Activated CD4-positive, alpha-beta memory T cell treated with anti-CD3 and anti-CD28 coated beads, Interleukin-2, amount 10 ng/mL, durations not matched to agents 7 days and 5 days (primary cell): ENCODE results near the gene NEUROD4. TPM values are rescaled to one million over a fixed set of nuclear protein-coding genes. Genes with fewer than 3 reads are reported as not detected.
A peak's percentile ranks its signal among the peaks of the same experiment; 100 is the strongest.

ENCODE experiments used
- CTCF ChIA-PET: fragments of 350-600 bp; sonication (Branson Sonifier 250); formaldehyde crosslinking; loops from one replicate; lab custom pipeline; 2021; ENCODE audit warnings: antibody characterized with exemption, inconsistent platforms; lab: Charles Lee
- POLR2A ChIA-PET: fragments of 350-600 bp; sonication (Branson Sonifier 250); formaldehyde crosslinking; loops from one replicate; lab custom pipeline; 2021; ENCODE audit warnings: antibody characterized with exemption; lab: Charles Lee
- DNase-seq: peaks from one replicate; pipeline ENCODE4 v3.0.0-alpha.2; 2020
- H3K27ac Mint-ChIP-seq: one replicate; pipeline ENCODE4 v1.8.0; 2021; ENCODE audit warnings: mild to moderate bottlenecking, mixed read lengths
- H3K27me3 Mint-ChIP-seq: one replicate; pipeline ENCODE4 v1.8.0; 2021; ENCODE audit warnings: mixed read lengths
- H3K36me3 Mint-ChIP-seq: one replicate; pipeline ENCODE4 v1.8.0; 2021; ENCODE audit warnings: low read depth, mixed read lengths
- H3K4me1 Mint-ChIP-seq: one replicate; pipeline ENCODE4 v1.8.0; 2021; ENCODE audit warnings: mixed read lengths
- H3K4me3 Mint-ChIP-seq: one replicate; pipeline ENCODE4 v1.8.0; 2021; ENCODE audit warnings: mild to moderate bottlenecking, mixed read lengths
- H3K9me3 Mint-ChIP-seq: one replicate; pipeline ENCODE4 v1.8.0; 2021; ENCODE audit warnings: mixed read lengths
- total RNA-seq, 2 experiments: library from RNA; stranded (reverse); gene quantifications; one replicate each; pipeline ENCODE4 v1.2.3, GENCODE V29; 2021

NEUROD4 gene, protein sequence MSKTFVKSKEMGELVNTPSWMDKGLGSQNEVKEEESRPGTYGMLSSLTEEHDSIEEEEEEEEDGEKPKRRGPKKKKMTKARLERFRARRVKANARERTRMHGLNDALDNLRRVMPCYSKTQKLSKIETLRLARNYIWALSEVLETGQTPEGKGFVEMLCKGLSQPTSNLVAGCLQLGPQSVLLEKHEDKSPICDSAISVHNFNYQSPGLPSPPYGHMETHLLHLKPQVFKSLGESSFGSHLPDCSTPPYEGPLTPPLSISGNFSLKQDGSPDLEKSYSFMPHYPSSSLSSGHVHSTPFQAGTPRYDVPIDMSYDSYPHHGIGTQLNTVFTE
- not detected for total RNA-seq

DNA sequence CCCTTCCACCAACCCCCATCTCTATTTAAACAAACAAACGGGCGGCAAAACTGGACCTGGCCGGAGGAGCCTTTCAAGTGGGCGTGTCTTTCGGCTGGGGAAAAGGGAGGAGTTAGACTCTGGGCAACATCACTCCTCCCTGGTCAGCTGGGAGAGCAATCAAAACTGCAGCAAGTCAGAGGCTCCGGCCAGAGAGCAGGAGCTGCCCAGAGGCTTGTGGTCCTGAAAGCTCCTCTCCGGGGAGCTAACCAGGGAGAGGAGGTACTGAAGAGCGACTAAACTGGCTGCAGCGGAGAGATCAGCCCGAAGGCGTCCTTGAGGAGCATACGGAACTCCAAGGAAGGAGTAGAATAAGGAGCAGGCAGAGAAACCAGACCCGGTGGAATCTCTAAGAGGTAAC is at the start of gene NEUROD4:
NEUROD4 (plus strand) TSS at position 191 of the 400 bp plus-strand sequence. CDS start 6,466 bp downstream, outside the sequence.
- Mint-ChIP-seq H3K27me3 (peaks cover 42% of the 10 kb centered on the region), H3K4me1 (no peaks in the 10 kb centered on the region), H3K9me3 (no peaks in the 10 kb centered on the region), H3K27ac (no peak within 1 kb of the TSS), H3K36me3 (no peaks in the 10 kb centered on the region), H3K4me3 (no peak within 1 kb of the TSS)
- peak; percentile 17 for DNase-seq
- POLR2A ChIA-PET: interaction anchor here (1.9 kb wide), 1 partner anchor 27 kb away, joined by 3 read pairs; no protein-coding TSS in a partner anchor
- CTCF ChIA-PET: no interaction called here

DNA sequence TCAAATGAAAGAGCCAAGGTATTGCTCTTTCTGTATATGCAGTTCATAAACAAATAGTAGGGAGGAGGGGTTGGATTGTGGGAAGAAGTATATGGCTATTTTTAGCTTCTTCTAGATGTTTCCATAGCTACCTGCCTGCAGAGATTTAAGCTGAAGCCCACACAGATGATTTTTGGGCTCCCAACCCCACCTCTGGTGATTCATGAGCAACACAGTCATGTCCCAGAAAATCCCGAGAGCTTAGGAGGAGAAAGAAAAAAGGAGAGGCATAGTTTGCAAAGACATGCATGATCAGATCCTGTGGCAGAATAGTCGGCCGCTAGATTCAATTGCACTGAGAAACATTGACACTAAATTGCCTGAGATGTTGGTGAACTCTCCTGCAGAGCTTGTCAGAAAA is 49.0 kb upstream of the NEUROD4 start:
- H3K27ac Mint-ChIP-seq: no peak overlapping the region
- no peaks in the 10 kb centered on the region for H3K27me3 Mint-ChIP-seq
- H3K36me3 Mint-ChIP-seq: peaks cover 80% of the 10 kb centered on the region
- no peak for DNase-seq
- ChIA-PET POLR2A (interaction anchor here (1.1 to 10.5 kb wide), 4 partner anchors 9 to 26 kb away, joined by 3 to 78 read pairs (median 15); partner anchors contain the start of gene TESPA1), CTCF (interaction anchor here (1.5 to 1.8 kb wide), 3 partner anchors 11 to 101 kb away, joined by 5 to 7 read pairs (median 5); no protein-coding TSS in a partner anchor)
- H3K4me1 Mint-ChIP-seq: peaks cover 63% of the 10 kb centered on the region
- no peaks in the 10 kb centered on the region for H3K9me3 Mint-ChIP-seq
- H3K4me3 Mint-ChIP-seq: no peak overlapping the region

DNA sequence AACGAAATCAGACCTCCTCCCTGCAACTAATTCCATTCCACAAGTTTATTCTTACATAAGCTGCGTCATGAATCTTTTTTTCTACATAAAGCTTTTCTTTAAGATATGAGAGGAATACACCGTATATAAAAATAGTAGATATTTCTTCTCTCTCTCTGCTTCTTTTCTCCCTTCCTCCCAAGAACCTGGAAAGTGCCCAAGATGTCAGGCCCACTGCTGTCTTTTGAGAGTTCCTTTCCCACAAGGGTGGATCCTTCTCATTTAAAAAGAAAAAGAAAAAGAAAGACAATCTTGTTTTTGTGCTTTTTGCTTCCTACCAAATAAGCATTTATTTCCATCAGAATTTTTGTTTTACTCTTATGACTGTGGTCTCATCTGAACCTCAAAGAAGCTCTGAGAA is 46.2 kb upstream of the NEUROD4 start:
- no peaks in the 10 kb centered on the region for H3K27me3 Mint-ChIP-seq
- no peak for DNase-seq
- ChIA-PET POLR2A (interaction anchor here (0.8 to 10.5 kb wide), 3 partner anchors 8 to 19 kb away, joined by 3 to 78 read pairs (median 3); partner anchors contain the start of gene TESPA1), CTCF (interaction anchor here (0.6 to 5.7 kb wide), 8 partner anchors 8 to 256 kb away, joined by 3 to 40 read pairs (median 3); no protein-coding TSS in a partner anchor)
- H3K4me3 Mint-ChIP-seq: no peak overlapping the region
- peaks cover 73% of the 10 kb centered on the region for H3K4me1 Mint-ChIP-seq
- H3K27ac Mint-ChIP-seq: no peak overlapping the region
- H3K36me3 Mint-ChIP-seq: peaks cover 78% of the 10 kb centered on the region
- no peaks in the 10 kb centered on the region for H3K9me3 Mint-ChIP-seq

DNA sequence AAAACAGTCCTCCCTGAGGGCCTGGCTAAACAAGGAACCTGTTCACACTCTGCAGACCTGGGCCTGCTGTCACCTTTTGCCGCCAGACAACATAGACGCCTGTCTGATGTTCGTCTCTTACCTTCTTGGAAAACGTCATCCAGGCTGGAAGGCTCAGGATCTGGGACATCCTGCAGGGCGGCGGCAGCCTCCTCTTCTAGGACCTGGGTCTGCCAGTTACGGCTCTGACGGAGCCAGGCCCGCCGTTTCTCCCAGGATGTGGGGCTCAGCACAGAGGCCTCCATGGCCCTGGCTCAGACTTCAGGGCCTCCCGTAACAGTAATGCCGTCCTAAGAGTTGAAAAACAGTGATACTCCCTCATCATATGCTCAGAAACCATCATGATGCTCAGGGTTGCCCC is 45.5 kb upstream of the NEUROD4 start:
- Mint-ChIP-seq H3K27ac (no peak overlapping the region), H3K4me3 (no peak overlapping the region), H3K27me3 (no peaks in the 10 kb centered on the region), H3K4me1 (peaks cover 78% of the 10 kb centered on the region), H3K36me3 (peaks cover 84% of the 10 kb centered on the region), H3K9me3 (no peaks in the 10 kb centered on the region)
- CTCF ChIA-PET: interaction anchor here (0.9 to 5.7 kb wide), 5 partner anchors 8 to 225 kb away, joined by 3 to 40 read pairs (median 3); no protein-coding TSS in a partner anchor
- no peak for DNase-seq
- POLR2A ChIA-PET: interaction anchor here (1.3 to 10.5 kb wide), 2 partner anchors 10 to 17 kb away, joined by 3 to 78 read pairs; partner anchors contain the start of gene TESPA1

DNA sequence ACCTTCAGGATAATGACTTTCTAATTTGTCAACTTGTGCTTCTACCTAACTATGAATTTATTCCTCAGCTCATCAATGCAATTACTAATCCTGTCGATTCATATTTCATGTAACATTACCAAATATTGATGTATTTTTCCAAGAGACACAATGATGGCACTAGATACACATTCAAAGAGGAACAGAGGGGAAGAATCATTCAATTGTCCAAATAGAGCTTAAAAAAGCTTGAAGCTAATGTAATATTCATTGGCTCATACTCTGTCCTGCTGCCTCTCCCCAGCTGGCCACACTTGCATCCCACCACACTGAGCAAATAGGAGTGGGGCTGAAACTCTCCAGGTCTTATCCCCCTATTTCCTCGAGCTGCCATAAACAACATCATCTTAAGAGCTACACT is 44.5 kb upstream of the NEUROD4 start:
- Mint-ChIP-seq H3K27ac (no peak overlapping the region), H3K4me1 (peaks cover 86% of the 10 kb centered on the region), H3K4me3 (peak overlapping the region; percentile 8), H3K9me3 (no peaks in the 10 kb centered on the region), H3K27me3 (no peaks in the 10 kb centered on the region), H3K36me3 (peaks cover 94% of the 10 kb centered on the region)
- ChIA-PET POLR2A (interaction anchor here (0.7 to 10.5 kb wide), 3 partner anchors 9 to 18 kb away, joined by 3 to 78 read pairs (median 3); partner anchors contain the start of gene TESPA1), CTCF (interaction anchor here (1.1 to 5.7 kb wide), 6 partner anchors 9 to 225 kb away, joined by 4 to 40 read pairs (median 8); no protein-coding TSS in a partner anchor)
- DNase-seq: no peak

DNA sequence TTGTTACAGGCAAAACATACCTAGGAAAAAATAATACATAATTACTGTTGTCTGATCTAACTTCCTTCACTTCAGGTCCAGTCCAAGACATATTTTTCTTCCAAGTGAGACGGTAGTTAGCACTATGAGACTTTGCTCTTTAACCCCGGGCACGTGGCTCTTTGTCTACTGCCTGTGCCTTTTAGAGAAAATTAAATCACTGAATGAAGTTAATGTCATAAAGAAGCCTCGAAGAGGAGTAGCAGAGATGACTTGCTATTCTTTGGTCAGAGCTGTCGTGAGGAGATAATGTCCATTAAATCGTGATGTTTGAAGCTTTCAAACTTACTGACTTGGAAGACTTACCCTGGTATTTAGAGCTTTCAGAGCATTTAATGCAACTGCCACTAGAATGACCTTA is 43.9 kb upstream of the NEUROD4 start:
- CTCF ChIA-PET: interaction anchor here (0.6 to 5.7 kb wide), 7 partner anchors 10 to 226 kb away, joined by 3 to 40 read pairs (median 5); no protein-coding TSS in a partner anchor
- H3K27me3 Mint-ChIP-seq: no peaks in the 10 kb centered on the region
- H3K27ac Mint-ChIP-seq: peak overlapping the region; percentile 53
- peak overlapping the region; percentile 9 for H3K4me3 Mint-ChIP-seq
- peaks cover 93% of the 10 kb centered on the region for H3K36me3 Mint-ChIP-seq
- peaks cover 86% of the 10 kb centered on the region for H3K4me1 Mint-ChIP-seq
- POLR2A ChIA-PET: interaction anchor here (1.3 to 10.5 kb wide), 2 partner anchors 8 to 16 kb away, joined by 3 to 78 read pairs; partner anchors contain the start of gene TESPA1
- no peaks in the 10 kb centered on the region for H3K9me3 Mint-ChIP-seq
- no peak for DNase-seq

DNA sequence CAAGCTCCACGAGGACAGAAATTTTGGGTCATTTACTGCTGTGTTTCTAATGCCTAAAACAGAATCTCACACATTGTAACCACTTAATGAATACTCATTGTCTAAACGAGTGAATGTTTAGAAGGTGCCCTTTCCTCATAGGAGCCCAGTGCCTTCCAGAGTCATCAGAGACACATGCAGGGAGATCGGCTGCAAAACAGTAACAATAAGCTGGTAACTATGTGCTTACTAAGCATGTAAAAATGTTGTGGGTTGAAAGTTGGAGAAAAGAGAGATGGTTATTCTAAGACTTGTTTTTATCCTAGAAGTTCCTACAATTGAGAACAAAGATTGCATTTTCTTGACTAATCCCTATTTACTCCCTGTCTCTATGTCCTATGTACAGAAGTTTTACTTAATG is 42.6 kb upstream of the NEUROD4 start:
- DNase-seq: no peak
- POLR2A ChIA-PET: interaction anchor here (1.0 to 10.5 kb wide), 5 partner anchors 7 to 42 kb away, joined by 5 to 78 read pairs (median 11); partner anchors contain the start of gene TESPA1
- H3K9me3 Mint-ChIP-seq: no peaks in the 10 kb centered on the region
- CTCF ChIA-PET: interaction anchor here (2.0 to 5.7 kb wide), 3 partner anchors 16 to 227 kb away, joined by 5 to 40 read pairs (median 17); no protein-coding TSS in a partner anchor
- peaks cover 92% of the 10 kb centered on the region for H3K36me3 Mint-ChIP-seq
- H3K27me3 Mint-ChIP-seq: no peaks in the 10 kb centered on the region
- peak overlapping the region; percentile 79 for H3K4me3 Mint-ChIP-seq
- peaks cover 90% of the 10 kb centered on the region for H3K4me1 Mint-ChIP-seq
- H3K27ac Mint-ChIP-seq: peak overlapping the region; percentile 13

DNA sequence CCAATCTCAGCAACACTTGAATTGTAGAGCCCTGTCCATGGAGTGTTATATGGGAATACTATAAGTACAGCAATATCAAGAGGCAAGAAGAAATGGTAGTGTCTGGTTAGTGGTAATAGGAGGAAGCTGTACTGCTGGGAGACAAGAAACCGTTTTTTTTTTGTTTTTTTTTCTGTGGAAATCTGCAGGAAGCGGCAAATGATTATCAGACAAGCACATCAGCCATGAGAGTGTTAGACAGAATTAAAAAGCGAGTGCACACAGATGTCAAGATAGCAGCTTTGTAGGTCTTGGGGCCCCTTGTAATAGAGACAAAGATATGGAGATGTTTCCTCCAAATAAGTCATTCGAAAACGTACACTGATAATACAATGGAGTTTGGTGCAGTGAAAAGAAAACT is 41.9 kb upstream of the NEUROD4 start:
- DNase-seq: no peak
- H3K9me3 Mint-ChIP-seq: no peaks in the 10 kb centered on the region

DNA sequence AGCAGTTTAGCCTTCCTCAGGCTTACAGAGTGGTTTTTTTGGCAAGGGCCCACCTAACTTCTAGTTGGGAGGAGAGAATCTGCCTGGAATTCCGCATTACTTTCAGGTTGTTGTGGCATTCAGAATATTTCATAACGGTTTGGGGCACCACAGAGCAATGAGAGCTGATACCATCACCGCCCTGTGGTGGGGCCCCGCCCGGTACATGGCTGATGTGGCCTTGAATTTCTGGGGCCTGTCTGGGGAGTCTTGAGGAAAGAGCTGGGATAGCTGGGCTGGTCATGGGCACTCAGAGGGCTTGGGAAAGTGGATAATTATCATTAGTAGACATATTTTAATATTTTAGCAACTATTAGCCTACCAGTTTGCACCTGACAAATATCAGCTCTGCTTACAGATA is 39.4 kb upstream of the NEUROD4 start:
- H3K4me3 Mint-ChIP-seq: peak overlapping the region; percentile 79
- POLR2A ChIA-PET: interaction anchor here (0.6 to 3.3 kb wide), 6 partner anchors 11 to 43 kb away, joined by 3 to 26 read pairs (median 4); no protein-coding TSS in a partner anchor
- peaks cover 84% of the 10 kb centered on the region for H3K4me1 Mint-ChIP-seq
- no peaks in the 10 kb centered on the region for H3K27me3 Mint-ChIP-seq
- peak; percentile 68 for DNase-seq
- peaks cover 80% of the 10 kb centered on the region for H3K36me3 Mint-ChIP-seq
- H3K9me3 Mint-ChIP-seq: no peaks in the 10 kb centered on the region
- CTCF ChIA-PET: interaction anchor here (0.9 to 1.8 kb wide), 6 partner anchors 8 to 231 kb away, joined by 3 to 8 read pairs (median 5); no protein-coding TSS in a partner anchor
- H3K27ac Mint-ChIP-seq: peak overlapping the region; percentile 85

More for the DNA sequence above, 41.9 kb upstream of the NEUROD4 start:
- Mint-ChIP-seq H3K4me3 (peak overlapping the region; percentile 79), H3K27ac (peak overlapping the region; percentile 74), H3K36me3 (peaks cover 92% of the 10 kb centered on the region), H3K4me1 (peaks cover 91% of the 10 kb centered on the region), H3K27me3 (no peaks in the 10 kb centered on the region)
- CTCF ChIA-PET: interaction anchor here (2.0 to 5.7 kb wide), 3 partner anchors 15 to 228 kb away, joined by 5 to 40 read pairs (median 17); no protein-coding TSS in a partner anchor
- POLR2A ChIA-PET: interaction anchor here (1.0 to 10.5 kb wide), 5 partner anchors 6 to 43 kb away, joined by 5 to 78 read pairs (median 11); partner anchors contain the start of gene TESPA1

DNA sequence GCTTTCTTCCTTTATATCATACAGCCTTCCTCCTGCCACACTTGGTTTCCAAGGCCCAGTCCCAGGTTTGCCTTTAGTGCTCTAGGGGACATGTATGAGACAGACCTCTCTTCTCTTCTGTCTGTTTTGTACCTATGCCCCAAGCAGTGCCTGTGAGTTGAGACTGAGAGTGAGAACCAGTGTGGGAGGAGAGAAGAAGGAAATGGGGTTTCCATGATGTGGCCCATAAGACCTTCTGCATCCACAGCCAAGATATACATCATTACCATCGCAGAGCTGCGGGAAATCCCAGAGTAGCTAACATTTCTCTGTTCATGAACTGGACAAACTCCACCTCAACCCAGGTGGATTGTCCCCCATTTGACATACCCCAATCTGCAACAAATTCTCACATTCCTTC is 38.0 kb upstream of the NEUROD4 start:
- Mint-ChIP-seq H3K27ac (peak overlapping the region; percentile 85), H3K36me3 (peaks cover 71% of the 10 kb centered on the region), H3K27me3 (no peaks in the 10 kb centered on the region), H3K9me3 (no peaks in the 10 kb centered on the region), H3K4me1 (peaks cover 84% of the 10 kb centered on the region), H3K4me3 (peak overlapping the region; percentile 79)
- CTCF ChIA-PET: interaction anchor here (0.9 to 4.0 kb wide), 4 partner anchors 8 to 90 kb away, joined by 3 to 32 read pairs (median 4); no protein-coding TSS in a partner anchor
- POLR2A ChIA-PET: interaction anchor here (2.1 to 5.4 kb wide), 4 partner anchors 9 to 47 kb away, joined by 10 to 78 read pairs (median 28); no protein-coding TSS in a partner anchor
- DNase-seq: peak; percentile 29

DNA sequence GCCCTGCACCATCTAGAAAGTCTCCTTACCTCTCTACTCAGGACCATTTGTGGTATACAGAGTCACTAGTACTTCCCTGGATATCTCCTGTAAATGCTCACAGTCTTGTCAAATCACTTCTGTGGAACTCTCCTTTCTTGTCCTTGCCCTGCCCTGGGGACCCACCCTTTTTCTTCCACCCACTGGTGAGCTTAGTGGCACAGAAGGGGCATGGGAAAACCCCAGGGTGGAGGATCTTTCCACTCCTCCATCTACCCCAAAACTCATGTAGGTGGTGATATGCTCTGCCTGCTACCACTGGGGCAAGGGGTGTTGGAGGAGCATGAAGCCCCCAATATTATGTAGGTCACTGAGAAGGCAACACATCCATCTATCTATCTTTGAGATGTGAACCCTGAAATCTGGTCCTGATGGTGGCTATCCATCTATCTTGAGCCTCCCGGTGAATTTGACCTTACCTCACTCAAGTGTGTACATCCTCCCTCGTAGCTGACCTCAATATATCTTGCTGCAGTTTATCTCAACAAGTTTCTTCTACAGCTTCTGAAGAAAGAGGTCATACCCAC is 36.2 kb upstream of the NEUROD4 start:
- POLR2A ChIA-PET: interaction anchor here (0.6 to 5.4 kb wide), 5 partner anchors 11 to 250 kb away, joined by 3 to 78 read pairs (median 26); no protein-coding TSS in a partner anchor
- no peak for DNase-seq
- Mint-ChIP-seq H3K27ac (peak overlapping the region; percentile 85), H3K4me1 (peaks cover 76% of the 10 kb centered on the region), H3K36me3 (peaks cover 59% of the 10 kb centered on the region), H3K4me3 (peak overlapping the region; percentile 79), H3K9me3 (no peaks in the 10 kb centered on the region), H3K27me3 (no peaks in the 10 kb centered on the region)
- CTCF ChIA-PET: interaction anchor here (0.9 to 4.0 kb wide), 5 partner anchors 10 to 88 kb away, joined by 3 to 32 read pairs (median 3); no protein-coding TSS in a partner anchor
